Ovary (tissue), 3 donors: ENCODE measurements around the gene PLA2G12A.

ENCODE experiments used
- CTCF ChIP-seq, 3 donors: fragments of 450-650 bp in 2 of 3; fragments of 200-600 bp in 1 of 3; IDR thresholded peaks; one replicate each; pipeline versions ENCODE4 v1.5.1 to v1.8.0; 2016 to 2022; ENCODE audit warnings: antibody characterized with exemption in 3 of 3, mild to moderate bottlenecking in 1 of 3
- EP300 ChIP-seq: sonication (generic); formaldehyde crosslinking; IDR thresholded peaks from one replicate; pipeline ENCODE4 v1.6.1; 2017; ENCODE audit warnings: antibody characterized with exemption
- POLR2A ChIP-seq: fragments of 450-650 bp; IDR thresholded peaks from one replicate; pipeline ENCODE4 v1.6.1; 2017; ENCODE audit warnings: antibody characterized with exemption, mild to moderate bottlenecking, moderate library complexity
- donor health status: DM: no; HTN: no; CAD: no.

- TF ChIP-seq CTCF (IDR thresholded peaks at IDR 0.05) (no peak), POLR2A (no peak), EP300 (no peak)
These were observed 67.1 kb downstream of the PLA2G12A start for GRCh38 chr4:109662771-109663170.
